SH-SY5Y (cell line): ENCODE data around the gene PKDCC.

Source experiments
- GATA2 ChIP-seq: IDR thresholded peaks from 2 replicates; pipeline ENCODE4 v1.6.1; 2011; ENCODE audit warnings: mild to moderate bottlenecking, low read depth, low read length
- GATA3 ChIP-seq: IDR thresholded peaks from 2 replicates; pipeline ENCODE4 v1.6.1; 2011; ENCODE audit warnings: low read depth, mild to moderate bottlenecking, low read length, moderate library complexity

DNA sequence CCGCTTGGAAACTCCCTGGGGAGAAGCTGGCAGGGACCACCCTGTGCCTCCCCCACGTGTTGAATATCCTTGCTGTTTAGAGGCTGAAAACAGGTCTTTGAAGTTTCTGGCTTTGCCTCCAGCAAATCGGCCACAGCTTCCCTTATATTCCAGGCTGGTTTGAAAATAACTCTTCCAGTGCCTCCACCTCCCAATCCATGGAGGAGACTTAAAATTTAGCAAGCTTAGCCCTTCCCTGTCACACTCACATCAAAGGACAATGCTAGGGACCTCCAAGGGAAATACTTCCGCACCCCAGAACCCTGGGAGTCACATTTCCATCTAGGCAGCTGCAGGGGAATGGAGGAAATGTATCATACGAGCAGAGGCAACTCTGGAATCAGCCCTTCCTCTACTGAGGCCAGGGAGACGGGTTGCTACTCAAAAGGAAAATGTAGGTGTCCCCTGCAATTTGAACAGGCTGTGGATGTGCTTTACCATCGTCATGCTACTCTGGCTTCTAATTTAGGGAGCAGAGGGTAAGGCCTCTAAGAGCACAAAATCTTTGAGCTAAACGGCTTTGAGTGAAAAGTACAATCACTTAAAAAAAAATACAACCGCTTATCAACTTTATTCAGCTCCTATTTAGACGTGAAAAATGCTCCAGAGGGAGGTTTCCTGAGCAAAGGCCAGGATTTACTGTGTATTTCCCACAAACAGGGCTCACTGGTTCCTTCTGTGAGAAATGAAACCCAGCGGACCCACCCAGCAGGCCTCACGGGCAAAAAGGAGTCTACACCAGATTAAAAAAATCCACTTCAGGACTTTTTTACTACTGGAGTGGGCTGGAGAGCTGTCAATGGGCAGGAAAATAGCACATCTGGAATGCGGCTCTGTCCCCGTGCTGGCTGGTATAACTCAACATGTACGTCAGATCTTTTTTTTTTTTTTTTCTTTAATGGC, 49.4 kb upstream of the PKDCC start:
- TF ChIP-seq GATA2, result no peak
- TF ChIP-seq GATA3, result no peak
